Measurements from ENCODE around the gene COP1.
A peak's percentile ranks its signal among the peaks of the same experiment; 100 is the strongest.
"Not testable (repeated sequence)": the region's sequence is repeated elsewhere in the genome, so short reads cannot be mapped to it uniquely, and the experiment has no call there.

The COP1 gene

GRCh38 chr1:176206961-176207902 is at the start of gene COP1:
Gene COP1 (minus strand): TSS chr1:176207286. CDS start chr1:176206978, 308 bp downstream.
- peak; percentile 77 for DNase-seq (ENCODE audit: extremely low read depth, low read depth)
- TF ChIP-seq, protein P1, sequence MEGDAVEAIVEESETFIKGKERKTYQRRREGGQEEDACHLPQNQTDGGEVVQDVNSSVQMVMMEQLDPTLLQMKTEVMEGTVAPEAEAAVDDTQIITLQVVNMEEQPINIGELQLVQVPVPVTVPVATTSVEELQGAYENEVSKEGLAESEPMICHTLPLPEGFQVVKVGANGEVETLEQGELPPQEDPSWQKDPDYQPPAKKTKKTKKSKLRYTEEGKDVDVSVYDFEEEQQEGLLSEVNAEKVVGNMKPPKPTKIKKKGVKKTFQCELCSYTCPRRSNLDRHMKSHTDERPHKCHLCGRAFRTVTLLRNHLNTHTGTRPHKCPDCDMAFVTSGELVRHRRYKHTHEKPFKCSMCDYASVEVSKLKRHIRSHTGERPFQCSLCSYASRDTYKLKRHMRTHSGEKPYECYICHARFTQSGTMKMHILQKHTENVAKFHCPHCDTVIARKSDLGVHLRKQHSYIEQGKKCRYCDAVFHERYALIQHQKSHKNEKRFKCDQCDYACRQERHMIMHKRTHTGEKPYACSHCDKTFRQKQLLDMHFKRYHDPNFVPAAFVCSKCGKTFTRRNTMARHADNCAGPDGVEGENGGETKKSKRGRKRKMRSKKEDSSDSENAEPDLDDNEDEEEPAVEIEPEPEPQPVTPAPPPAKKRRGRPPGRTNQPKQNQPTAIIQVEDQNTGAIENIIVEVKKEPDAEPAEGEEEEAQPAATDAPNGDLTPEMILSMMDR (IDR thresholded peaks at IDR 0.05; ENCODE audit: low read depth, low read length), result no peak; the same call in 1 of the 2 replicates

DNA sequence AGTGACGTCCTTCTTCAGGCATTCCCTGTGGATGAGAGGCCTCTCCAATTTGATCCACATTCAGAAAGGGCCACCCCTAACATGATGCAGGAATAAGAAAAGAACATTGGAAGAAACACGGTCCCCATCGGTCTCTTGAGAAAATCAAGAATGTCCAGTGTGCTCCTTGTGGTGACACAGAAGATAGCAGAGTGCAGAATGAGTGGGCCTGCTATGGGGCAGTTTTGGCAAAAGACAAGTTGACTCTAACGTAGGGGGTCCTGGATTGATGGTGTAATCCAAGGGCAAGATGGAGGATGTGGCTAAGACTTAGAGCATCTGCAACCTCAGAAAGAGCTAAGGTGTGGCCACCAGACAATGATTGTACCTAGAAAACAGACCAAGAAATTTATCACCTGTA is 45.1 kb upstream of the COP1 start:
- TF ChIP-seq, protein P1 (IDR thresholded peaks at IDR 0.05; ENCODE audit: low read depth, low read length), result no peak
- no peak for DNase-seq (ENCODE audit: extremely low read depth, low read depth)

DNA sequence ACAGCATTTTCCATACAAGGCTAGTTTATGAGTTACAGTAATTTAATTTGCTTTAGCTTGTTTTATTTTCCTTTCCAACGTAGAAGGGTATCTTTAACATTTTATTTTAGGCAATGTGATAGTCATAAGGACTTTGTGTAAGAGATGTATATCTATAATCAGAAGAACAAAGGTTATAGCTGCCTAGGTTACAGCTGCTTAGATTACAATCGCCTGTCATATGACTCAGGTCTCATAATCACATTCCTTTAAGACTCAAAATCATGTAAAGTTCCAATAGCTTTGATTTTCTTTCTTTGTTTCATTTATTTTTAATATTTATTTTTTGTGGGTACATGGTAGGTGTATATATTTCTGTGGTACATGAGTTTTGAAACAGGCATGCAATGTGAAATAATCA is 37.8 kb upstream of the COP1 start:
- TF ChIP-seq, protein P1 (IDR thresholded peaks at IDR 0.05; ENCODE audit: low read depth, low read length), result no peak
- no peak for DNase-seq (ENCODE audit: extremely low read depth, low read depth)

DNA sequence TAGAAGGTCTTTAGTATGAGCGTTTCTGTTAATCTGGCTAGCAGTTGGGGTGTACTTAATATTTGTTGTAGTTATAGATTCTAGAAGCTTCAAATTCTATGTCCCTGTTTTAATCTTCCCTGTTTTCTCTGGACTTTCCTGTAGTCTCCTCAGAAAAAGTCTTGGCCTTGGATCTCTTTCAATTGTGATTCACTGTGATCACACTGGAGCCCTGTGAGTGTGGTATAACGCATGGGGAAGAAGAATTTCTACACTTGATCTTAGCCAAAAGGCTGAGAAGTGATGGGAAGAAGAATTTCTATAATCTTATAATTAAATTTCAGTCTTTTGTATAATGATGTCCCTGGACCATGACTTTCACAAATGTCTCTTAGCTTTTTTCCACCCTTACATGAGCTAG is 36.7 kb upstream of the COP1 start:
- TF ChIP-seq, protein P1 (IDR thresholded peaks at IDR 0.05; ENCODE audit: low read depth, low read length), result no peak

GRCh38 chr1:176241385-176242015 is 34.4 kb upstream of the COP1 start:
- TF ChIP-seq, protein P1 (IDR thresholded peaks at IDR 0.05; ENCODE audit: low read depth, low read length), result no peak
- DNase-seq (ENCODE audit: extremely low read depth, low read depth), result peak; percentile 54

More for the DNA sequence above, 36.7 kb upstream of the COP1 start:
- DNase-seq (ENCODE audit: extremely low read depth, low read depth), result peak; percentile 2

- DNase-seq (ENCODE audit: extremely low read depth, low read depth), result not testable (repeated sequence)
Measured at GRCh38 chr1:176233657-176234056, 26.6 kb upstream of the COP1 start.

DNA sequence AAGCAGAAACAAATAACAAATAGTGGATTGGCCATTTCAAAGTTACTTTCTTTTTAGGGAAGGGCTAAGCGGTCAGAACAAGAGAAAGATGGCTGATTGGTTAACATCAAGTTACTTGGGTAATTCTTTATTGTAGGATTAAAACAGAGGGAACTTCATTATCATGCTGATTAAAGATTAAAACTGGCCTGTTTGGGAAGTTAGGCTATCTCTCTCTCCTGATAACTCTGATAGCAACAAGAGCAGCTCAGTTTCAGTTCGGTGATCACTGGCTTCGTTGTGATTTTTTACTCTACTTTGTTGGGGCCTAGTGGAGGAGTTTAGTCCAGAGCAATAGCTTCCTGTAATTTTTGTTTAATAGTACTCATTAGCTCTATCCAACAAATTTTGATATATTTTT is 20.5 kb upstream of the COP1 start:
- DNase-seq (ENCODE audit: extremely low read depth, low read depth), result no peak
- TF ChIP-seq, protein P1 (IDR thresholded peaks at IDR 0.05; ENCODE audit: low read depth, low read length), result no peak

All from AG09319 (cell line).